ENCODE results near the gene TMEM120B. TPM values are rescaled to one million over a fixed set of nuclear protein-coding genes. Genes with fewer than 3 reads are reported as not detected.
"Not testable (repeated sequence)": the region's sequence is repeated elsewhere in the genome, so short reads cannot be mapped to it uniquely, and the experiment has no call there.

Gene TMEM120B
- polyA plus RNA-seq, 3 donors = 10.4 to 16.8 (median 15.7) TPM

GRCh38 chr12:121738340-121738858 lies 25.8 kb downstream of the TMEM120B start:
- no peak for DNase-seq

GRCh38 chr12:121740847-121741246 lies 28.3 kb downstream of the TMEM120B start:
- no peak for DNase-seq

- DNase-seq = no peak
Measured at GRCh38 chr12:121741743-121742142, 29.2 kb downstream of the TMEM120B start.

GRCh38 chr12:121745545-121745944 lies 33.0 kb downstream of the TMEM120B start:
- not testable (repeated sequence) for DNase-seq

- no peak for DNase-seq
Measured at GRCh38 chr12:121748218-121748570, 35.6 kb downstream of the TMEM120B start.

GRCh38 chr12:121748571-121749265 lies 36.2 kb downstream of the TMEM120B start:
- DNase-seq = peak; percentile 72

GRCh38 chr12:121749267-121749666 lies 36.7 kb downstream of the TMEM120B start:
- DNase-seq = no peak

- DNase-seq = no peak
Measured at GRCh38 chr12:121750507-121750955, 38.0 kb downstream of the TMEM120B start.

- no peak for DNase-seq
Measured at GRCh38 chr12:121751034-121751433, 38.5 kb downstream of the TMEM120B start.

GRCh38 chr12:121751749-121752351 lies 39.3 kb downstream of the TMEM120B start:
- no peak for DNase-seq

- DNase-seq = no peak
Measured at GRCh38 chr12:121753844-121754264, 41.3 kb downstream of the TMEM120B start.

- DNase-seq = no peak
Measured at GRCh38 chr12:121754836-121755235, 42.3 kb downstream of the TMEM120B start.

GRCh38 chr12:121755591-121755990 lies 43.0 kb downstream of the TMEM120B start:
- DNase-seq = no peak

GRCh38 chr12:121758536-121758935 lies 46.0 kb downstream of the TMEM120B start:
- DNase-seq = not testable (repeated sequence)

- no peak for DNase-seq
Measured at GRCh38 chr12:121762269-121762668, 49.7 kb downstream of the TMEM120B start.

GRCh38 chr12:121764808-121765207 lies 52.3 kb downstream of the TMEM120B start:
- no peak for DNase-seq

- DNase-seq = no peak
Measured at GRCh38 chr12:121765573-121765972, 53.0 kb downstream of the TMEM120B start.

GRCh38 chr12:121766290-121767039 lies 53.9 kb downstream of the TMEM120B start:
- DNase-seq = no peak

GRCh38 chr12:121767525-121768016 lies 55.0 kb downstream of the TMEM120B start:
- DNase-seq = no peak

- no peak for DNase-seq
Measured at GRCh38 chr12:121769297-121769830, 56.8 kb downstream of the TMEM120B start.

- no peak for DNase-seq
Measured at GRCh38 chr12:121769831-121770301, 57.3 kb downstream of the TMEM120B start.

- DNase-seq = no peak
Measured at GRCh38 chr12:121770388-121770787, 57.8 kb downstream of the TMEM120B start.
